Endothelial cell of umbilical vein (primary cell): ENCODE data around the gene COL8A1.

ENCODE experiments used
- EZH2 ChIP-seq: IDR thresholded peaks from 2 replicates; pipeline ENCODE4 v1.6.1; 2012; ENCODE audit warnings: borderline replicate concordance, low read depth, mild to moderate bottlenecking, moderate library complexity, low read length, inconsistent platforms; ENCODE audit not compliant: severe bottlenecking
- TF ChIP-seq, protein P1 (sequence below), 2 donors: IDR thresholded peaks; 1 replicate in 1 of 2; 2 replicates in 1 of 2; pipeline ENCODE4 v1.5.1; 2011; ENCODE audit warnings: low read length in 2 of 2, mild to moderate bottlenecking in 2 of 2, moderate library complexity in 2 of 2, control low read depth in 1 of 2, inconsistent platforms in 1 of 2, low read depth in 1 of 2; ENCODE audit not compliant: insufficient read depth in 1 of 2; ENCODE audit errors: extremely low read depth in 1 of 2

DNA sequence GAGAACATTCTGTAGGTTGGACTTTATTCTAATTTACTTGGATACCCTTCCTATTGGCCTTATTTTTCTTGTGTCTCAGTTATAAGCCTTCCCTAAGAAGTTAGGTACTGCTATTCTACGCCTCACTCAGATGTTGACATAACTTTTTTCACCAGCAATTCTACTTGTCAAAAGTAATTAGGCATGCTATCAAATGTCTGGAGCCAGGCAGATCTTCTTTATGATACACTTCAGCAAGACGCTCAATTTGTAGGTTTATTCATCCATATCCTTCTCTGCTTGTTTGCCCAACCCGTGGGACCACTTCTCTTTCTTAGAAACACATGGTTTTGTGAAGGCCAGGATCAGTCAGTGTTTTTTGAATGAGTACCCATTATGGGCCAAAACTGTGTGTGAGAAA, 36.2 kb upstream of the COL8A1 start:
- TF ChIP-seq, protein P1, sequence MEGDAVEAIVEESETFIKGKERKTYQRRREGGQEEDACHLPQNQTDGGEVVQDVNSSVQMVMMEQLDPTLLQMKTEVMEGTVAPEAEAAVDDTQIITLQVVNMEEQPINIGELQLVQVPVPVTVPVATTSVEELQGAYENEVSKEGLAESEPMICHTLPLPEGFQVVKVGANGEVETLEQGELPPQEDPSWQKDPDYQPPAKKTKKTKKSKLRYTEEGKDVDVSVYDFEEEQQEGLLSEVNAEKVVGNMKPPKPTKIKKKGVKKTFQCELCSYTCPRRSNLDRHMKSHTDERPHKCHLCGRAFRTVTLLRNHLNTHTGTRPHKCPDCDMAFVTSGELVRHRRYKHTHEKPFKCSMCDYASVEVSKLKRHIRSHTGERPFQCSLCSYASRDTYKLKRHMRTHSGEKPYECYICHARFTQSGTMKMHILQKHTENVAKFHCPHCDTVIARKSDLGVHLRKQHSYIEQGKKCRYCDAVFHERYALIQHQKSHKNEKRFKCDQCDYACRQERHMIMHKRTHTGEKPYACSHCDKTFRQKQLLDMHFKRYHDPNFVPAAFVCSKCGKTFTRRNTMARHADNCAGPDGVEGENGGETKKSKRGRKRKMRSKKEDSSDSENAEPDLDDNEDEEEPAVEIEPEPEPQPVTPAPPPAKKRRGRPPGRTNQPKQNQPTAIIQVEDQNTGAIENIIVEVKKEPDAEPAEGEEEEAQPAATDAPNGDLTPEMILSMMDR (IDR thresholded peaks at IDR 0.05; ENCODE audit: extremely low read depth in 1 of 2, insufficient read depth in 1 of 2, low read depth in 1 of 2, low read length in 2 of 2), result no peak
- no peak for TF ChIP-seq EZH2
